Measurements from ENCODE around the gene CCDC124.

Gene CCDC124

GRCh38 chr19:17948514-17948900 is 15.7 kb downstream of the CCDC124 start:
- H3K9ac ChIP-seq (ENCODE audit: low read depth, low read length, poor library complexity, severe bottlenecking): peak overlapping the region; percentile 52

GRCh38 chr19:17948931-17949930 is 16.4 kb downstream of the CCDC124 start:
- TF ChIP-seq EZH2phosphoT487 (IDR thresholded peaks at IDR 0.05; ENCODE audit: borderline replicate concordance): no peak
- no peak for TF ChIP-seq CTCF (conservative IDR thresholded peaks at IDR 0.05; ENCODE audit: low read length)
- Histone ChIP-seq H3K36me3 (ENCODE audit: insufficient read depth, low read length) (no peaks in the 10 kb centered on the region), H3K4me3 (ENCODE audit: low read length, poor library complexity, severe bottlenecking) (peak overlapping the region; percentile 73), H4K20me1 (ENCODE audit: insufficient read depth, low read length, poor library complexity, severe bottlenecking) (no peaks in the 10 kb centered on the region), H3K79me2 (ENCODE audit: insufficient read depth, low read length) (no peaks in the 10 kb centered on the region), H3K9me2 (replicated peaks; ENCODE audit: low read depth, low read length) (no peaks in the 10 kb centered on the region), H3K9ac (ENCODE audit: low read depth, low read length, poor library complexity, severe bottlenecking) (peak overlapping the region; percentile 52), H3K4me2 (ENCODE audit: low read depth, low read length, poor library complexity, severe bottlenecking) (peak overlapping the region; percentile 86), H3K9me3 (ENCODE audit: insufficient read depth, low read depth, low read length) (no peaks in the 10 kb centered on the region), H2AFZ (ENCODE audit: low read length) (0 out of 2 replicates have a peak overlapping the region, but pooled peaks have one; percentile 77), H3F3A (ENCODE audit: low read depth) (no peaks in the 10 kb centered on the region), H3K27me3 (ENCODE audit: insufficient read depth, low read length, poor library complexity, severe bottlenecking) (no peaks in the 10 kb centered on the region), H3K4me1 (ENCODE audit: insufficient read depth, low read length, poor library complexity, severe bottlenecking) (peaks cover 33% of the 10 kb centered on the region)

More at GRCh38 chr19:17948514-17948900, 15.7 kb downstream of the CCDC124 start:
- Histone ChIP-seq H3K27me3 (ENCODE audit: insufficient read depth, low read length, poor library complexity, severe bottlenecking) (no peaks in the 10 kb centered on the region), H3K4me2 (ENCODE audit: low read depth, low read length, poor library complexity, severe bottlenecking) (peak overlapping the region; percentile 86), H3K4me3 (ENCODE audit: low read length, poor library complexity, severe bottlenecking) (peak overlapping the region; percentile 73), H3K79me2 (ENCODE audit: insufficient read depth, low read length) (no peaks in the 10 kb centered on the region), H3K4me1 (ENCODE audit: insufficient read depth, low read length, poor library complexity, severe bottlenecking) (peaks cover 33% of the 10 kb centered on the region), H3F3A (ENCODE audit: low read depth) (no peaks in the 10 kb centered on the region), H3K36me3 (ENCODE audit: insufficient read depth, low read length) (no peaks in the 10 kb centered on the region), H3K9me2 (replicated peaks; ENCODE audit: low read depth, low read length) (no peaks in the 10 kb centered on the region), H3K9me3 (ENCODE audit: insufficient read depth, low read depth, low read length) (no peaks in the 10 kb centered on the region), H4K20me1 (ENCODE audit: insufficient read depth, low read length, poor library complexity, severe bottlenecking) (no peaks in the 10 kb centered on the region), H2AFZ (ENCODE audit: low read length) (peak overlapping the region; percentile 77; the same call in 1 of the 2 replicates)
- TF ChIP-seq EZH2phosphoT487 (IDR thresholded peaks at IDR 0.05; ENCODE audit: borderline replicate concordance) (no peak), CTCF (conservative IDR thresholded peaks at IDR 0.05; ENCODE audit: low read length) (no peak)

GRCh38 chr19:17949956-17950309 is 17.1 kb downstream of the CCDC124 start:
- Histone ChIP-seq H3K9ac (ENCODE audit: low read depth, low read length, poor library complexity, severe bottlenecking) (no peak overlapping the region), H3K9me3 (ENCODE audit: insufficient read depth, low read depth, low read length) (no peaks in the 10 kb centered on the region), H3K9me2 (replicated peaks; ENCODE audit: low read depth, low read length) (no peaks in the 10 kb centered on the region), H3K27me3 (ENCODE audit: insufficient read depth, low read length, poor library complexity, severe bottlenecking) (no peaks in the 10 kb centered on the region), H3K36me3 (ENCODE audit: insufficient read depth, low read length) (no peaks in the 10 kb centered on the region), H3F3A (ENCODE audit: low read depth) (no peaks in the 10 kb centered on the region), H4K20me1 (ENCODE audit: insufficient read depth, low read length, poor library complexity, severe bottlenecking) (no peaks in the 10 kb centered on the region), H3K4me3 (ENCODE audit: low read length, poor library complexity, severe bottlenecking) (peak overlapping the region; percentile 70), H2AFZ (ENCODE audit: low read length) (peak overlapping the region; percentile 64), H3K4me2 (ENCODE audit: low read depth, low read length, poor library complexity, severe bottlenecking) (peak overlapping the region; percentile 86), H3K79me2 (ENCODE audit: insufficient read depth, low read length) (no peaks in the 10 kb centered on the region), H3K4me1 (ENCODE audit: insufficient read depth, low read length, poor library complexity, severe bottlenecking) (peaks cover 33% of the 10 kb centered on the region)
- TF ChIP-seq CTCF (conservative IDR thresholded peaks at IDR 0.05; ENCODE audit: low read length) (no peak), EZH2phosphoT487 (IDR thresholded peaks at IDR 0.05; ENCODE audit: borderline replicate concordance) (no peak)
